ENCODE data around the gene ZMAT5. TPM values are rescaled to one million over a fixed set of nuclear protein-coding genes. Genes with fewer than 3 reads are reported as not detected.
A peak's percentile ranks its signal among the peaks of the same experiment; 100 is the strongest.

ZMAT5 gene
- polyA plus RNA-seq, 1 donor (not counting 4 experiments of a cell fraction or from before 2014, with no cell fraction given): 11.1 TPM

GRCh38 chr22:29801153-29801552 lies 34.3 kb upstream of the ZMAT5 start:
- peaks cover 14% of the 10 kb centered on the region for H3K4me1 ChIP-seq (ENCODE audit: control insufficient read depth, extremely low read depth, insufficient read depth, low read length)
- H3K36me3 ChIP-seq (ENCODE audit: control insufficient read depth in 2 of 2, extremely low read depth in 1 of 2, insufficient read depth in 2 of 2, low read length in 2 of 2): peaks cover 46 to 59% of the 10 kb centered on the region in 2 experiments
- no peak overlapping the region for H3K4me3 ChIP-seq (ENCODE audit: control insufficient read depth in 2 of 3, extremely low read depth in 1 of 3, insufficient read depth in 2 of 3, low read depth in 1 of 3, low read length in 3 of 3)
- H3K27ac ChIP-seq (ENCODE audit: control insufficient read depth, insufficient read depth, low read length): no peak overlapping the region
- no peak overlapping the region for H3K9ac ChIP-seq (ENCODE audit: control insufficient read depth, extremely low read depth, insufficient read depth, low read length)
- no peak for DNase-seq (ENCODE audit: low read depth, low spot score)
- H3K9me1 ChIP-seq (ENCODE audit: control insufficient read depth, extremely low read depth, insufficient read depth, low read length): no peaks in the 10 kb centered on the region
- no peak for TF ChIP-seq EZH2 (IDR thresholded peaks at IDR 0.05; ENCODE audit: low read length)
- TF ChIP-seq CTCF (optimal IDR thresholded peaks at IDR 0.05 in 1 of 3, IDR thresholded peaks at IDR 0.05 in 1 of 3, conservative IDR thresholded peaks at IDR 0.05 in 1 of 3; ENCODE audit: extremely low read depth in 1 of 3, insufficient read depth in 2 of 3, low read length in 3 of 3): no peak
- H2AFZ ChIP-seq (ENCODE audit: control insufficient read depth, low read length): no peak overlapping the region
- dilution Hi-C loops (cut with MboI; ENCODE audit: extremely low pct_ligation_motif_present, low sequenced_read_pairs): no loop called here
- no peaks in the 10 kb centered on the region for H4K20me1 ChIP-seq (ENCODE audit: control insufficient read depth, extremely low read depth, insufficient read depth, low read length)
- no peak overlapping the region for H3K4me2 ChIP-seq (ENCODE audit: control insufficient read depth, extremely low read depth, insufficient read depth, low read depth, low read length)
- H3K27me3 ChIP-seq (ENCODE audit: control insufficient read depth, extremely low read depth, insufficient read depth, low read length): no peaks in the 10 kb centered on the region
- no peaks in the 10 kb centered on the region for H3K79me2 ChIP-seq (ENCODE audit: control insufficient read depth, insufficient read depth, low read length)
- no peak for FAIRE-seq
- H3K9me3 ChIP-seq (ENCODE audit: control insufficient read depth, low read depth, low read length): no peaks in the 10 kb centered on the region

GRCh38 chr22:29799217-29799680 lies 32.4 kb upstream of the ZMAT5 start:
- Histone ChIP-seq H3K4me2 (ENCODE audit: control insufficient read depth, extremely low read depth, insufficient read depth, low read depth, low read length) (peak overlapping the region; percentile 55), H3K27me3 (ENCODE audit: control insufficient read depth, extremely low read depth, insufficient read depth, low read length) (no peaks in the 10 kb centered on the region), H3K4me3 (ENCODE audit: control insufficient read depth in 2 of 3, extremely low read depth in 1 of 3, insufficient read depth in 2 of 3, low read depth in 1 of 3, low read length in 3 of 3) (no peak overlapping the region), H3K4me1 (ENCODE audit: control insufficient read depth, extremely low read depth, insufficient read depth, low read length) (peaks cover 14% of the 10 kb centered on the region), H4K20me1 (ENCODE audit: control insufficient read depth, extremely low read depth, insufficient read depth, low read length) (no peaks in the 10 kb centered on the region), H3K9me1 (ENCODE audit: control insufficient read depth, extremely low read depth, insufficient read depth, low read length) (no peaks in the 10 kb centered on the region), H3K79me2 (ENCODE audit: control insufficient read depth, insufficient read depth, low read length) (no peaks in the 10 kb centered on the region), H2AFZ (ENCODE audit: control insufficient read depth, low read length) (no peak overlapping the region), H3K27ac (ENCODE audit: control insufficient read depth, insufficient read depth, low read length) (peak overlapping the region; percentile 49), H3K36me3 (ENCODE audit: control insufficient read depth in 2 of 2, extremely low read depth in 1 of 2, insufficient read depth in 2 of 2, low read length in 2 of 2) (peaks cover 35 to 46% of the 10 kb centered on the region in 2 experiments), H3K9me3 (ENCODE audit: control insufficient read depth, low read depth, low read length) (no peaks in the 10 kb centered on the region), H3K9ac (ENCODE audit: control insufficient read depth, extremely low read depth, insufficient read depth, low read length) (peak overlapping the region; percentile 25)
- FAIRE-seq: peak; percentile 74
- TF ChIP-seq EZH2 (IDR thresholded peaks at IDR 0.05; ENCODE audit: low read length): no peak
- TF ChIP-seq CTCF (optimal IDR thresholded peaks at IDR 0.05 in 1 of 3, IDR thresholded peaks at IDR 0.05 in 1 of 3, conservative IDR thresholded peaks at IDR 0.05 in 1 of 3; ENCODE audit: extremely low read depth in 1 of 3, insufficient read depth in 2 of 3, low read length in 3 of 3): no peak
- dilution Hi-C loops (cut with MboI; ENCODE audit: extremely low pct_ligation_motif_present, low sequenced_read_pairs): no loop called here
- no peak for DNase-seq (ENCODE audit: low read depth, low spot score)
